DND-41 (cell line): ENCODE data around the gene PGLYRP1.

Experiments used
- ATAC-seq: fragments of 200-7000 bp; cut with Tn5 transposase; 3 replicates; pipeline ENCODE4 v1.9.1; 2021; ENCODE audit warnings: low read depth; ENCODE audit not compliant: insufficient read depth
- DNase-seq: peaks from one replicate; pipeline ENCODE4 v3.0.0-alpha.2; 2020
- H2AFZ ChIP-seq: 2 replicates; pipeline ENCODE4 v1.6.0; 2012; ENCODE audit warnings: low read depth, low read length
- H3K27ac ChIP-seq: 2 replicates; pipeline ENCODE4 v1.5.1; 2012; ENCODE audit warnings: low read length, inconsistent platforms
- H3K27me3 ChIP-seq: fragments of 200-600 bp; sonication (generic); 2 replicates; pipeline ENCODE4 v1.6.0; 2012; ENCODE audit warnings: low read length, mild to moderate bottlenecking, inconsistent platforms; ENCODE audit not compliant: insufficient read depth, poor library complexity
- H3K36me3 ChIP-seq: 2 replicates; pipeline ENCODE4 v1.5.1; 2012; ENCODE audit warnings: low read length, inconsistent platforms; ENCODE audit not compliant: insufficient read depth
- H3K4me1 ChIP-seq: 2 replicates; pipeline ENCODE4 v1.5.1; 2012; ENCODE audit warnings: mild to moderate bottlenecking, low read length; ENCODE audit not compliant: insufficient read depth
- H3K4me2 ChIP-seq: 2 replicates; pipeline ENCODE4 v1.6.0; 2012; ENCODE audit warnings: mild to moderate bottlenecking, moderate library complexity, low read length, inconsistent platforms; ENCODE audit not compliant: insufficient read depth
- H3K4me3 ChIP-seq, 2 experiments: fragments of 200-600 bp in 1 of 2; shearing (Covaris generic) in 1 of 2; 2 replicates each; pipeline ENCODE4 v1.5.1; 2012 to 2016; ENCODE audit warnings: inconsistent platforms in 2 of 2, low read length in 2 of 2, mild to moderate bottlenecking in 2 of 2, low read depth in 1 of 2, moderate library complexity in 1 of 2
- H3K79me2 ChIP-seq: 2 replicates; pipeline ENCODE4 v1.6.0; 2012; ENCODE audit warnings: low read length, inconsistent platforms; ENCODE audit not compliant: insufficient read depth
- H3K9ac ChIP-seq: 2 replicates; pipeline ENCODE4 v1.6.0; 2012; ENCODE audit warnings: low read depth, mild to moderate bottlenecking, inconsistent platforms, low read length, moderate library complexity
- H3K9me3 ChIP-seq: 2 replicates; pipeline ENCODE4 v1.5.1; 2012; ENCODE audit warnings: low read length, moderate library complexity, mild to moderate bottlenecking, inconsistent platforms; ENCODE audit not compliant: insufficient read depth, severe bottlenecking
- H4K20me1 ChIP-seq: 2 replicates; pipeline ENCODE4 v1.6.0; 2012; ENCODE audit warnings: low read length; ENCODE audit not compliant: insufficient read depth
- EZH2 ChIP-seq: IDR thresholded peaks from 3 replicates; pipeline ENCODE4 v1.6.1; 2012; ENCODE audit warnings: borderline replicate concordance, low read depth, mild to moderate bottlenecking, moderate library complexity, low read length, inconsistent platforms; ENCODE audit not compliant: severe bottlenecking
- TF ChIP-seq, protein P1 (sequence below): IDR thresholded peaks from 2 replicates; pipeline ENCODE4 v1.5.1; 2012; ENCODE audit warnings: borderline replicate concordance, low read length, moderate library complexity, mild to moderate bottlenecking; ENCODE audit not compliant: poor library complexity, severe bottlenecking; ENCODE audit errors: extremely low read depth

The PGLYRP1 gene

GRCh38 chr19:46035546-46035945, 12.7 kb upstream of the PGLYRP1 start:
- H3K4me2 ChIP-seq: no peak overlapping the region
- TF ChIP-seq, protein P1, sequence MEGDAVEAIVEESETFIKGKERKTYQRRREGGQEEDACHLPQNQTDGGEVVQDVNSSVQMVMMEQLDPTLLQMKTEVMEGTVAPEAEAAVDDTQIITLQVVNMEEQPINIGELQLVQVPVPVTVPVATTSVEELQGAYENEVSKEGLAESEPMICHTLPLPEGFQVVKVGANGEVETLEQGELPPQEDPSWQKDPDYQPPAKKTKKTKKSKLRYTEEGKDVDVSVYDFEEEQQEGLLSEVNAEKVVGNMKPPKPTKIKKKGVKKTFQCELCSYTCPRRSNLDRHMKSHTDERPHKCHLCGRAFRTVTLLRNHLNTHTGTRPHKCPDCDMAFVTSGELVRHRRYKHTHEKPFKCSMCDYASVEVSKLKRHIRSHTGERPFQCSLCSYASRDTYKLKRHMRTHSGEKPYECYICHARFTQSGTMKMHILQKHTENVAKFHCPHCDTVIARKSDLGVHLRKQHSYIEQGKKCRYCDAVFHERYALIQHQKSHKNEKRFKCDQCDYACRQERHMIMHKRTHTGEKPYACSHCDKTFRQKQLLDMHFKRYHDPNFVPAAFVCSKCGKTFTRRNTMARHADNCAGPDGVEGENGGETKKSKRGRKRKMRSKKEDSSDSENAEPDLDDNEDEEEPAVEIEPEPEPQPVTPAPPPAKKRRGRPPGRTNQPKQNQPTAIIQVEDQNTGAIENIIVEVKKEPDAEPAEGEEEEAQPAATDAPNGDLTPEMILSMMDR: no peak
- no peak for TF ChIP-seq EZH2
- H3K9me3 ChIP-seq: peaks cover 8% of the 10 kb centered on the region
- H3K27me3 ChIP-seq: peaks cover 5% of the 10 kb centered on the region
- no peak for DNase-seq
- H3K79me2 ChIP-seq: no peaks in the 10 kb centered on the region
- H4K20me1 ChIP-seq: no peaks in the 10 kb centered on the region
- ATAC-seq: no peak
- H3K4me3 ChIP-seq: no peak overlapping the region
- no peak overlapping the region for H3K27ac ChIP-seq
- no peaks in the 10 kb centered on the region for H3K36me3 ChIP-seq
- no peak overlapping the region for H2AFZ ChIP-seq
- no peaks in the 10 kb centered on the region for H3K4me1 ChIP-seq
- no peak overlapping the region for H3K9ac ChIP-seq

- no peak overlapping the region for H3K27ac ChIP-seq
- TF ChIP-seq, protein P1: no peak
- TF ChIP-seq EZH2: no peak
- peaks cover 8% of the 10 kb centered on the region for H3K9me3 ChIP-seq
- DNase-seq: no peak
- no peak for ATAC-seq
- no peak overlapping the region for H2AFZ ChIP-seq
- no peak overlapping the region for H3K9ac ChIP-seq
- no peaks in the 10 kb centered on the region for H3K79me2 ChIP-seq
- H3K4me1 ChIP-seq: peaks cover 3% of the 10 kb centered on the region
- no peaks in the 10 kb centered on the region for H3K36me3 ChIP-seq
- H4K20me1 ChIP-seq: no peaks in the 10 kb centered on the region
- no peak overlapping the region for H3K4me3 ChIP-seq
- H3K4me2 ChIP-seq: no peak overlapping the region
- no peaks in the 10 kb centered on the region for H3K27me3 ChIP-seq
These were observed 10.5 kb upstream of the PGLYRP1 start for GRCh38 chr19:46033401-46033800.

- Histone ChIP-seq H3K4me1 (peaks cover 3% of the 10 kb centered on the region), H3K4me3 (no peak overlapping the region), H3K27ac (no peak overlapping the region), H3K4me2 (no peak overlapping the region), H3K36me3 (no peaks in the 10 kb centered on the region), H3K79me2 (no peaks in the 10 kb centered on the region), H3K9me3 (peaks cover 8% of the 10 kb centered on the region), H2AFZ (no peak overlapping the region), H3K9ac (no peak overlapping the region), H4K20me1 (no peaks in the 10 kb centered on the region), H3K27me3 (no peaks in the 10 kb centered on the region)
- TF ChIP-seq EZH2: no peak
- TF ChIP-seq, protein P1: no peak
- DNase-seq: no peak
- ATAC-seq: no peak
These were observed 9.8 kb upstream of the PGLYRP1 start for GRCh38 chr19:46032597-46033025.
